Lung (tissue), 12 donors: ENCODE data around the gene FAM131C. TPM values are rescaled to one million over a fixed set of nuclear protein-coding genes. Genes with fewer than 3 reads are reported as not detected.
A peak's percentile ranks its signal among the peaks of the same experiment; 100 is the strongest.
"Not testable (repeated sequence)": the region's sequence is repeated elsewhere in the genome, so short reads cannot be mapped to it uniquely, and the experiment has no call there.

Experiments
- ATAC-seq: fragments of 200-7000 bp; cut with Tn5 transposase; one replicate; pipeline ENCODE4 v1.9.1; 2020; ENCODE audit warnings: moderate number of reproducible peaks; ENCODE audit not compliant: insufficient read depth, low FRiP score
- DNase-seq, 3 donors: peaks; one replicate each; pipeline ENCODE4 v3.0.0-alpha.2; 2013 to 2017
- H3K27ac ChIP-seq, 2 donors: one replicate each; pipeline ENCODE4 v1.5.1; 2013; ENCODE audit warnings: mild to moderate bottlenecking in 2 of 2, moderate library complexity in 2 of 2, control low read depth in 1 of 2, inconsistent platforms in 1 of 2, low read depth in 1 of 2, low read length in 1 of 2
- H3K27me3 ChIP-seq, 3 donors: one replicate each; pipeline ENCODE4 v1.5.1; 2013; ENCODE audit warnings: low read length in 2 of 3; ENCODE audit not compliant: control insufficient read depth in 3 of 3, insufficient read depth in 3 of 3
- H3K36me3 ChIP-seq, 4 donors: one replicate each; pipeline ENCODE4 v1.5.1; 2013; ENCODE audit warnings: low read length in 4 of 4, mild to moderate bottlenecking in 1 of 4, moderate library complexity in 1 of 4; ENCODE audit not compliant: control insufficient read depth in 4 of 4, insufficient read depth in 4 of 4
- H3K4me1 ChIP-seq, 5 donors: one replicate each; pipeline ENCODE4 v1.5.1; 2013; ENCODE audit warnings: low read length in 5 of 5, mild to moderate bottlenecking in 2 of 5, moderate library complexity in 1 of 5; ENCODE audit not compliant: control insufficient read depth in 5 of 5, insufficient read depth in 5 of 5
- H3K4me3 ChIP-seq: one replicate; pipeline ENCODE4 v1.5.1; 2013; ENCODE audit warnings: mild to moderate bottlenecking, control low read depth, moderate library complexity
- H3K9ac ChIP-seq, 2 donors: one replicate each; pipeline ENCODE4 v1.5.1; 2013; ENCODE audit warnings: low read length in 2 of 2, control low read depth in 1 of 2; ENCODE audit not compliant: insufficient read depth in 1 of 2
- H3K9me3 ChIP-seq, 4 donors: one replicate each; pipeline ENCODE4 v1.5.1; 2013; ENCODE audit warnings: low read length in 3 of 4, mild to moderate bottlenecking in 1 of 4, moderate library complexity in 1 of 4; ENCODE audit not compliant: control insufficient read depth in 4 of 4, insufficient read depth in 3 of 4
- WGBS, 2 donors: extraction: QIAGEN DNeasy Blood & Tissue Kit; methylation state at CpG; one replicate each; pipeline ENCODE4 v1.1.7; 2013; 5-methylcytosine and 5-hydroxymethylcytosine counted together
- polyA plus RNA-seq, 2 donors: library from polyadenylated mRNA; stranded (reverse); fragments of 200-250 nt; gene quantifications; one replicate each; pipeline ENCODE4 v1.2.1, GENCODE V29; 2013
- total RNA-seq, 2 donors: library from RNA; depleted of rRNA in 1 of 2; stranded (reverse); fragments of >200 nt in 1 of 2; gene quantifications; one replicate each; pipeline ENCODE4 v1.2.1, GENCODE V29; 2014 to 2021
- TF ChIP-seq, protein P1 (sequence below): IDR thresholded peaks from 2 replicates; pipeline ENCODE4 v1.5.1; 2012; ENCODE audit warnings: mild to moderate bottlenecking; ENCODE audit errors: control extremely low read depth, extremely low read depth
- donor health status: control.
- donor health status: control.
- donor health status: Bipolar disorder and iron deficiency.
- donor health status: healthy.
- donor health status: DM: yes; HTN: yes; CAD: no.

Gene FAM131C
- total and polyA plus RNA-seq, 4 donors = not detected

GRCh38 chr1:16110456-16110855 is 37.0 kb upstream of the FAM131C start:
- no peak overlapping the region for H3K27ac ChIP-seq
- peaks cover 0 to 7% (median 0%) of the 10 kb centered on the region in 4 donors for H3K9me3 ChIP-seq
- no peaks in the 10 kb centered on the region for H3K36me3 ChIP-seq
- H3K9ac ChIP-seq = no peak overlapping the region
- peaks cover 0 to 15% (median 0%) of the 10 kb centered on the region in 5 donors for H3K4me1 ChIP-seq
- ATAC-seq = no peak
- 80 to 90% methylated on average over 6 of the region's 6 CpGs for WGBS, 2 donors
- DNase-seq = no peak
- TF ChIP-seq, protein P1, sequence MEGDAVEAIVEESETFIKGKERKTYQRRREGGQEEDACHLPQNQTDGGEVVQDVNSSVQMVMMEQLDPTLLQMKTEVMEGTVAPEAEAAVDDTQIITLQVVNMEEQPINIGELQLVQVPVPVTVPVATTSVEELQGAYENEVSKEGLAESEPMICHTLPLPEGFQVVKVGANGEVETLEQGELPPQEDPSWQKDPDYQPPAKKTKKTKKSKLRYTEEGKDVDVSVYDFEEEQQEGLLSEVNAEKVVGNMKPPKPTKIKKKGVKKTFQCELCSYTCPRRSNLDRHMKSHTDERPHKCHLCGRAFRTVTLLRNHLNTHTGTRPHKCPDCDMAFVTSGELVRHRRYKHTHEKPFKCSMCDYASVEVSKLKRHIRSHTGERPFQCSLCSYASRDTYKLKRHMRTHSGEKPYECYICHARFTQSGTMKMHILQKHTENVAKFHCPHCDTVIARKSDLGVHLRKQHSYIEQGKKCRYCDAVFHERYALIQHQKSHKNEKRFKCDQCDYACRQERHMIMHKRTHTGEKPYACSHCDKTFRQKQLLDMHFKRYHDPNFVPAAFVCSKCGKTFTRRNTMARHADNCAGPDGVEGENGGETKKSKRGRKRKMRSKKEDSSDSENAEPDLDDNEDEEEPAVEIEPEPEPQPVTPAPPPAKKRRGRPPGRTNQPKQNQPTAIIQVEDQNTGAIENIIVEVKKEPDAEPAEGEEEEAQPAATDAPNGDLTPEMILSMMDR = no peak
- no peak overlapping the region for H3K4me3 ChIP-seq
- no peaks in the 10 kb centered on the region for H3K27me3 ChIP-seq

DNA sequence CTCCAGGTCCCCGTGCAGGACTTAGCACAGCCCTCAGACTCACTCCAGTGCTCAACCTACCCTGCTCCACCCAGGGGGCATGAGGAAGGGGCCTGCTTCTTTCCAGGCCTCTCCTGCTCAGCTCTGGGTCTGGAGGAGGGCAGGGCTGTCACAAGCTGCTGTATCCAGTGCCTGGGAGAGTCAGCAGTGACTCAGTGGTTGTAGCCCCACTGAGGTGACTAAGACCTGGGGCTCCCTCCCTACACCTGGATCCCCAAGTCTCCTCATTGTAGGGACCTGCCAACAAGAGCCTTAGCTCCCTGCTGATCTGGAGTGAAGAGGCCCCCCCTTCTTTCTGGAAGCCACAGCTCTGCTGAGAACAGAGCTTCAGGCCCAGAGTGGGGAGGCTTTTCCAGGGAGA is 36.1 kb upstream of the FAM131C start:
- H3K9ac ChIP-seq = no peak overlapping the region
- TF ChIP-seq, protein P1 = no peak
- no peak overlapping the region for H3K27ac ChIP-seq
- 88 to 90% methylated on average over 1 of the region's 1 CpG for WGBS, 2 donors
- H3K4me3 ChIP-seq = no peak overlapping the region
- H3K4me1 ChIP-seq = peaks cover 0 to 15% (median 0%) of the 10 kb centered on the region in 5 donors
- H3K27me3 ChIP-seq = no peaks in the 10 kb centered on the region
- peaks cover 0 to 7% (median 0%) of the 10 kb centered on the region in 4 donors for H3K9me3 ChIP-seq
- DNase-seq = no peak
- no peak for ATAC-seq
- no peaks in the 10 kb centered on the region for H3K36me3 ChIP-seq

- H3K4me3 ChIP-seq, ATAC-seq, H3K4me1 ChIP-seq, H3K27me3 ChIP-seq, H3K9me3 ChIP-seq, H3K9ac ChIP-seq, H3K36me3 ChIP-seq, H3K27ac ChIP-seq, DNase-seq: not testable (repeated sequence)
- 61 to 64% methylated on average over 5 of the region's 5 CpGs for WGBS, 2 donors
Measured at GRCh38 chr1:16107039-16107438, 33.6 kb upstream of the FAM131C start.

DNA sequence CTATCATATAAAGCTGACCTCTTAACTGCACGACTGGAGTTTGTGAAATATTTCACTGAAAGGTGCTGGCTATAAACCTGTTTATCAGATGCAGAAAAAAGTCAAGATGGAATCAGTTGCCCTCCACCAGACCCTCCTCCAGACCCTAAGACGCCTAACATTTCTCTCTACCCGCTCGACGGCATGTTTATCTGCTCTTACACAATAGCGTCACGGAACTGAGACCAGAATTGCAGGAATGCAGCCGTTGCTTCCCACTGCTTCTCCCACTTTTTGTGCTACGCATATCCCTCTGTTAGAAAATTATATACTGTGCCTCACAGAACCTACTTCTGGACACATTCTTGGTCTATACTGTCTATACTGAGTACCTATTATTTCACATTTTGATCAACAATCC is 28.2 kb upstream of the FAM131C start:
- TF ChIP-seq, protein P1 = no peak
- Histone ChIP-seq H3K27ac (no peak overlapping the region), H3K36me3 (no peaks in the 10 kb centered on the region), H3K4me1 (no peaks in the 10 kb centered on the region), H3K4me3 (no peak overlapping the region), H3K9ac (no peak overlapping the region), H3K27me3 (no peaks in the 10 kb centered on the region), H3K9me3 (no peaks in the 10 kb centered on the region)
- 53 to 61% methylated on average over 9 of the region's 9 CpGs for WGBS, 2 donors
- DNase-seq (peak; percentile 42 to 77 (median 72)), ATAC-seq (no peak)
